ENCODE data around the gene TPD52L3.

Gene TPD52L3

DNA sequence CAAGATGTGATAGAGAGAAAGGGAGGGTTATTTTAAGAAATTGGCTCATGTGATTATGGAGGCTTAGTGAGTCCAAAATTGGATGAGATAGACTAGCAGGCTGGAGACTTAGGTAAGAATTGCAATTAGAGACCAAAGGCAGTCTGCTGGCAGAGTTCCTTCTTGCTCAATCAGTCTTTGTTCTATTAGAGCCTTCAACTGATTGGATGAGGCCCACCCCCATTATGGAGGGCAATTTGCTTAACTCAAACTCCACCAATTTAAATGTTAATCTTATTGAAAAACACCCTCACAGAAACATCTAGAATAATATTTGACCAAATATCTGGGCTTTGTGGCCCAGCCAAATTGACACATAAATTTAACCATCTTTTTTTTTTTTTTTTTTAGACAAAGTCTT lies 23.9 kb upstream of the TPD52L3 start:
- no peak overlapping the region for H3K4me3 ChIP-seq (ENCODE audit: low read depth, low read length, poor library complexity, severe bottlenecking)
- H2AFZ ChIP-seq (ENCODE audit: low read length) = no peak overlapping the region

DNA sequence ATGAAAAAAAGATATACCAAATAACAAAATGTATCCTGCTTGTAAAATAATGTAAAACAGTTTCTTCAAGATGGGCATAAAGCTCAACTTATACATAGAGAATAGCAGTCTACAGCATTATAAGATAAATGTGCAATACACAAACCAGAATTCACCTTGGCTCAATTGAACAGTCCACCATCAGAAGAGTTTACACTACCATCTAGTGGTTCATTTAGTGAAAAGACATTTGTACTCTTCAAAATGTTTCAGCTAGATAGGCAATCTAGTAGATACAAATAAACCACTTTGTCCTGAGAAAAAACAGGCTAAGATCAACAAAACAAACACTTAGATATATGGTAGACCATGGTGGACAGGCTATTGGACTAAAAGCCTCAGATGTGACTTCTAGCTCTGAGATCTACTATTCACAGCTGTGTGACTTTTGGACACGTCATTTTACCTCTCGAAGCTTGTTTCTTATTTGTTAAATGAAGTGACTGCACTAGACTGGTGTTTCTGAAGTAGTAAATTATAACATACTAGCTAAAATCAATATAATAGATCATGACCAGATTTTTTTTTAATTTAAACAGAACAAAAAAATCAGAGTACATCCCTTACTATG lies 22.1 kb upstream of the TPD52L3 start:
- no peaks in the 10 kb centered on the region for H3F3A ChIP-seq (ENCODE audit: insufficient read depth, low read length)
- H3K4me2 ChIP-seq (ENCODE audit: low read length) = no peak overlapping the region
- H4K20me1 ChIP-seq (ENCODE audit: insufficient read depth, low read length) = no peaks in the 10 kb centered on the region
- H3K9me2 ChIP-seq (ENCODE audit: low read depth, low read length) = no peaks in the 10 kb centered on the region
- H3K4me3 ChIP-seq (ENCODE audit: low read depth, low read length, poor library complexity, severe bottlenecking) = no peak overlapping the region
- H3K4me1 ChIP-seq (ENCODE audit: insufficient read depth, low read length, severe bottlenecking) = no peaks in the 10 kb centered on the region
- no peak overlapping the region for H3K27ac ChIP-seq (ENCODE audit: low read depth, low read length, poor library complexity, severe bottlenecking)
- no peak overlapping the region for H3K9ac ChIP-seq (ENCODE audit: low read length)
- H3K79me2 ChIP-seq (ENCODE audit: insufficient read depth, low read length) = no peaks in the 10 kb centered on the region
- no peaks in the 10 kb centered on the region for H3K36me3 ChIP-seq (ENCODE audit: insufficient read depth, low read length)
- H3K9me3 ChIP-seq (ENCODE audit: low read length) = no peaks in the 10 kb centered on the region
- H3K27me3 ChIP-seq (ENCODE audit: insufficient read depth, low read length) = no peaks in the 10 kb centered on the region
- H2AFZ ChIP-seq (ENCODE audit: low read length) = no peak overlapping the region
- TF ChIP-seq, protein P1, sequence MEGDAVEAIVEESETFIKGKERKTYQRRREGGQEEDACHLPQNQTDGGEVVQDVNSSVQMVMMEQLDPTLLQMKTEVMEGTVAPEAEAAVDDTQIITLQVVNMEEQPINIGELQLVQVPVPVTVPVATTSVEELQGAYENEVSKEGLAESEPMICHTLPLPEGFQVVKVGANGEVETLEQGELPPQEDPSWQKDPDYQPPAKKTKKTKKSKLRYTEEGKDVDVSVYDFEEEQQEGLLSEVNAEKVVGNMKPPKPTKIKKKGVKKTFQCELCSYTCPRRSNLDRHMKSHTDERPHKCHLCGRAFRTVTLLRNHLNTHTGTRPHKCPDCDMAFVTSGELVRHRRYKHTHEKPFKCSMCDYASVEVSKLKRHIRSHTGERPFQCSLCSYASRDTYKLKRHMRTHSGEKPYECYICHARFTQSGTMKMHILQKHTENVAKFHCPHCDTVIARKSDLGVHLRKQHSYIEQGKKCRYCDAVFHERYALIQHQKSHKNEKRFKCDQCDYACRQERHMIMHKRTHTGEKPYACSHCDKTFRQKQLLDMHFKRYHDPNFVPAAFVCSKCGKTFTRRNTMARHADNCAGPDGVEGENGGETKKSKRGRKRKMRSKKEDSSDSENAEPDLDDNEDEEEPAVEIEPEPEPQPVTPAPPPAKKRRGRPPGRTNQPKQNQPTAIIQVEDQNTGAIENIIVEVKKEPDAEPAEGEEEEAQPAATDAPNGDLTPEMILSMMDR (IDR thresholded peaks at IDR 0.05; ENCODE audit: low read length) = peak; percentile 62
- no peak for TF ChIP-seq EZH2 (IDR thresholded peaks at IDR 0.05; ENCODE audit: borderline replicate concordance, low read length)

More for the DNA sequence above, 23.9 kb upstream of the TPD52L3 start:
- H3K9ac ChIP-seq (ENCODE audit: low read length) = no peak overlapping the region
- no peak overlapping the region for H3K4me2 ChIP-seq (ENCODE audit: low read length)
- H3K4me1 ChIP-seq (ENCODE audit: insufficient read depth, low read length, severe bottlenecking) = no peaks in the 10 kb centered on the region
- H3K36me3 ChIP-seq (ENCODE audit: insufficient read depth, low read length) = no peaks in the 10 kb centered on the region
- H3F3A ChIP-seq (ENCODE audit: insufficient read depth, low read length) = no peaks in the 10 kb centered on the region
- TF ChIP-seq, protein P1 (IDR thresholded peaks at IDR 0.05; ENCODE audit: low read length) = no peak
- no peak for TF ChIP-seq EZH2 (IDR thresholded peaks at IDR 0.05; ENCODE audit: borderline replicate concordance, low read length)
- no peak overlapping the region for H3K27ac ChIP-seq (ENCODE audit: low read depth, low read length, poor library complexity, severe bottlenecking)
- no peaks in the 10 kb centered on the region for H4K20me1 ChIP-seq (ENCODE audit: insufficient read depth, low read length)
- no peaks in the 10 kb centered on the region for H3K27me3 ChIP-seq (ENCODE audit: insufficient read depth, low read length)
- no peaks in the 10 kb centered on the region for H3K9me3 ChIP-seq (ENCODE audit: low read length)
- H3K79me2 ChIP-seq (ENCODE audit: insufficient read depth, low read length) = no peaks in the 10 kb centered on the region
- no peaks in the 10 kb centered on the region for H3K9me2 ChIP-seq (ENCODE audit: low read depth, low read length)

DNA sequence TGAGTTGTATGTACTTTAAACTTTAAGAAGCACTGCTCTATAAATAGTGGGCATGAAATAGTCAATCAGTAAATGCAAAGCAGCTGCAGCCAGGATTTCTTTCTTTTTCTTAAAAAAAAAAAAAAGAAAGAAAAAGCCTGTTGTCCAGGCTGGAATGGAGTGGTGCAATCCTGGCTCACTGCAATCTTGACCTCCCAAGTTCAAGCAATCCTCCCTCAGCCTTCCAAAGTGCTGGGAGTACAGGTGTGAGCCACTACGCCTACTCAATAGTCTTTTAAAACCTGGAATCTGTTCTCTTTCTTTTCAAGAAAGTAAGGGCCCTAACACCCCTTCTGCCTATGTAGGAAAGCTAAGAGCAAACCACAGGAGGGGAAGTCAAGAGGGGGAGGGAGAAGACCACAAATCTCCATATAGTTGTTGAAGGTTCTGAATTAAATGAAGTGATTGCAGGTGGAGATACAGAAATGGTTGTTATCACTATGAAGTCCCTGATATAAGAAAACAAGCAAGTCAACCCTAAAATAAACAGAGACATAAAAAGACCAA lies 20.6 kb upstream of the TPD52L3 start:
- H3K27me3 ChIP-seq (ENCODE audit: insufficient read depth, low read length) = no peaks in the 10 kb centered on the region
- H3K4me2 ChIP-seq (ENCODE audit: low read length) = no peak overlapping the region
- H3K9me2 ChIP-seq (ENCODE audit: low read depth, low read length) = no peaks in the 10 kb centered on the region
- H3K79me2 ChIP-seq (ENCODE audit: insufficient read depth, low read length) = no peaks in the 10 kb centered on the region
- H4K20me1 ChIP-seq (ENCODE audit: insufficient read depth, low read length) = no peaks in the 10 kb centered on the region
- no peak for TF ChIP-seq EZH2 (IDR thresholded peaks at IDR 0.05; ENCODE audit: borderline replicate concordance, low read length)
- TF ChIP-seq, protein P1 (IDR thresholded peaks at IDR 0.05; ENCODE audit: low read length) = no peak
- no peak overlapping the region for H2AFZ ChIP-seq (ENCODE audit: low read length)
- no peak overlapping the region for H3K4me3 ChIP-seq (ENCODE audit: low read depth, low read length, poor library complexity, severe bottlenecking)
- no peaks in the 10 kb centered on the region for H3K9me3 ChIP-seq (ENCODE audit: low read length)
- no peaks in the 10 kb centered on the region for H3F3A ChIP-seq (ENCODE audit: insufficient read depth, low read length)
- no peaks in the 10 kb centered on the region for H3K36me3 ChIP-seq (ENCODE audit: insufficient read depth, low read length)
- H3K27ac ChIP-seq (ENCODE audit: low read depth, low read length, poor library complexity, severe bottlenecking) = no peak overlapping the region
- H3K4me1 ChIP-seq (ENCODE audit: insufficient read depth, low read length, severe bottlenecking) = no peaks in the 10 kb centered on the region
- H3K9ac ChIP-seq (ENCODE audit: low read length) = no peak overlapping the region

All from OCI-LY1 (cell line).